Liver (tissue), 3 donors: ENCODE data around the gene SIK3.
A peak's percentile ranks its signal among the peaks of the same experiment; 100 is the strongest.

Experiments used
- CTCF ChIP-seq: fragments of 150-350 bp; IDR thresholded peaks from 2 replicates; pipeline ENCODE4 v1.5.1; 2017; ENCODE audit warnings: improper control_type of control experiment, low read depth, low read length; ENCODE audit not compliant: missing input control
- FOXA1 ChIP-seq: IDR thresholded peaks from 2 replicates; pipeline ENCODE4 v1.6.1; 2016; ENCODE audit warnings: antibody characterized with exemption
- GABPA ChIP-seq, 2 donors: IDR thresholded peaks in 1 of 2; conservative IDR thresholded peaks in 1 of 2; 2 replicates each; pipeline ENCODE4 v1.6.1; 2016; ENCODE audit warnings: antibody characterized with exemption in 2 of 2, mild to moderate bottlenecking in 1 of 2, moderate library complexity in 1 of 2
- RAD21 ChIP-seq, 2 donors: IDR thresholded peaks; 2 replicates each; pipeline ENCODE4 v1.6.1; 2016; ENCODE audit warnings: antibody characterized with exemption in 2 of 2, mild to moderate bottlenecking in 2 of 2
- SP1 ChIP-seq: IDR thresholded peaks from 2 replicates; pipeline ENCODE4 v1.6.1; 2018; ENCODE audit warnings: antibody characterized with exemption, mild to moderate bottlenecking
- TAF1 ChIP-seq: conservative IDR thresholded peaks from 2 replicates; pipeline ENCODE4 v1.6.1; 2016; ENCODE audit warnings: antibody characterized with exemption, mild to moderate bottlenecking
- YY1 ChIP-seq: IDR thresholded peaks from 2 replicates; pipeline ENCODE4 v1.6.1; 2016; ENCODE audit warnings: antibody characterized with exemption, mild to moderate bottlenecking
- TF ChIP-seq, protein P1 (sequence below): IDR thresholded peaks from 2 replicates; pipeline ENCODE4 v1.6.1; 2016; ENCODE audit warnings: antibody characterized with exemption
- donor health status: healthy.
- donor health status: healthy.

DNA sequence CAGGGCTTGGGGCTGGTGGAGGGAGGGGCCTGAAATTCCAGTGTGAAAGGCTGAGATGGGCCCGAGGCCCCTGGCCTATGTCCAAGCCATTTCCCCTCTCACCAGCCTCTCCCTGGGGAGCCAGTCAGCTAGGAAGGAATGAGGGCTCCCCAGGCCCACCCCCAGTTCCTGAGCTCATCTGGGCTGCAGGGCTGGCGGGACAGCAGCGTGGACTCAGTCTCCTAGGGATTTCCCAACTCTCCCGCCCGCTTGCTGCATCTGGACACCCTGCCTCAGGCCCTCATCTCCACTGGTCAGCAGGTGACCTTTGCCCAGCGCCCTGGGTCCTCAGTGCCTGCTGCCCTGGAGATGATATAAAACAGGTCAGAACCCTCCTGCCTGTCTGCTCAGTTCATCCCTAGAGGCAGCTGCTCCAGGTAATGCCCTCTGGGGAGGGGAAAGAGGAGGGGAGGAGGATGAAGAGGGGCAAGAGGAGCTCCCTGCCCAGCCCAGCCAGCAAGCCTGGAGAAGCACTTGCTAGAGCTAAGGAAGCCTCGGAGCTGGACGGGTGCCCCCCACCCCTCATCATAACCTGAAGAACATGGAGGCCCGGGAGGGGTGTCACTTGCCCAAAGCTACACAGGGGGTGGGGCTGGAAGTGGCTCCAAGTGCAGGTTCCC is 268.6 kb downstream of the SIK3 start, which contains the start of gene APOC3:
- TF ChIP-seq, protein P1, sequence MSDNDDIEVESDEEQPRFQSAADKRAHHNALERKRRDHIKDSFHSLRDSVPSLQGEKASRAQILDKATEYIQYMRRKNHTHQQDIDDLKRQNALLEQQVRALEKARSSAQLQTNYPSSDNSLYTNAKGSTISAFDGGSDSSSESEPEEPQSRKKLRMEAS, result peak; percentile 49
- TF ChIP-seq SP1 (peak; percentile 96), CTCF (no peak), TAF1 (peak; percentile 99), RAD21 (IDR thresholded peaks at IDR 0.05) (peak; percentile 57 to 72), FOXA1 (no peak), GABPA (IDR thresholded peaks at IDR 0.05 in 1 of 2, conservative IDR thresholded peaks at IDR 0.05 in 1 of 2) (peak in 1 of 2 donors; percentile 17), YY1 (peak; percentile 67)
